Activated T-cell treated with anti-CD3 and anti-CD28 coated beads, Interleukin-2, amount 50 U/mL, for 24 hours (primary cell): ENCODE data around the gene CCDC83.

Experiments used
- DNase-seq: peaks from one replicate; pipeline ENCODE4 v3.0.0-alpha.2; 2020
- H3K27ac Mint-ChIP-seq: 2 replicates; pipeline ENCODE4 v1.8.0; 2020; ENCODE audit warnings: mild to moderate bottlenecking, mixed read lengths
- H3K27me3 Mint-ChIP-seq: 2 replicates; pipeline ENCODE4 v1.8.0; 2020; ENCODE audit warnings: mixed read lengths
- H3K36me3 Mint-ChIP-seq: 2 replicates; pipeline ENCODE4 v1.8.0; 2020; ENCODE audit warnings: low read depth, mixed read lengths
- H3K4me1 Mint-ChIP-seq: 2 replicates; pipeline ENCODE4 v1.8.0; 2020; ENCODE audit warnings: low read depth, mixed read lengths
- H3K4me3 Mint-ChIP-seq: 2 replicates; pipeline ENCODE4 v1.8.0; 2020; ENCODE audit warnings: mild to moderate bottlenecking, moderate library complexity, mixed read lengths
- H3K9me3 Mint-ChIP-seq: 2 replicates; pipeline ENCODE4 v1.8.0; 2020; ENCODE audit warnings: mixed read lengths

The CCDC83 gene

GRCh38 chr11:85855341-85855656 lies at the start of gene CCDC83:
TSS of gene CCDC83 (plus strand) at chr11:85855383. CDS start at chr11:85865124, 9,741 bp downstream.
- Mint-ChIP-seq H3K9me3 (peaks cover 3% of the 10 kb centered on the region), H3K27me3 (no peaks in the 10 kb centered on the region), H3K36me3 (peaks cover 13% of the 10 kb centered on the region), H3K27ac (peak within 1 kb of the TSS; percentile 95), H3K4me3 (peak within 1 kb of the TSS; percentile 86), H3K4me1 (peaks cover 16% of the 10 kb centered on the region)
- no peak for DNase-seq

GRCh38 chr11:85805387-85805786 lies 49.8 kb upstream of the CCDC83 start:
- Mint-ChIP-seq H3K36me3 (no peaks in the 10 kb centered on the region), H3K4me3 (no peak overlapping the region), H3K9me3 (no peaks in the 10 kb centered on the region), H3K27ac (no peak overlapping the region), H3K4me1 (peaks cover 49% of the 10 kb centered on the region), H3K27me3 (no peaks in the 10 kb centered on the region)
- no peak for DNase-seq

GRCh38 chr11:85806016-85806415 lies 49.2 kb upstream of the CCDC83 start:
- peaks cover 46% of the 10 kb centered on the region for H3K4me1 Mint-ChIP-seq
- no peak overlapping the region for H3K27ac Mint-ChIP-seq
- no peaks in the 10 kb centered on the region for H3K27me3 Mint-ChIP-seq
- DNase-seq, result no peak
- H3K36me3 Mint-ChIP-seq, result no peaks in the 10 kb centered on the region
- no peaks in the 10 kb centered on the region for H3K9me3 Mint-ChIP-seq
- no peak overlapping the region for H3K4me3 Mint-ChIP-seq

DNA sequence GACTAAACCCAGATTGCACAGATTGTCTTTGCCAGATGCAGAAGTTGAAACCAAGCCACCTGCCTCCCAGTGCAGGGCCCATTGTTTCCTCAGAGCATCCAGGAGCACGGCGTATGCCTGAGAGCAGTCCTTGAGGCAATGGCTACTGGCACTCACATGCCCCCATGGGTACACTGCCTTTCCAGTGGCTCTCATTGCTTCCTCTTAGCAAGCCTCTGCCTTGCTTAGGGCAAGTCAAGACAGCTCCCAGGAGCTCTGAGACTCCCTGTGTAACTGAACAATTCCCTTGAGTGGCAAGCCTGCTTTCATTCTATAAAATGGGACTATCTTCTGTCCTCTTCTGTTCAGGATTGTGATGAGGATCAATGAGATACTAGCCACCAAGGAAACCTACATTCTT lies 48.3 kb upstream of the CCDC83 start:
- H3K4me1 Mint-ChIP-seq, result peaks cover 47% of the 10 kb centered on the region
- no peak overlapping the region for H3K27ac Mint-ChIP-seq
- H3K9me3 Mint-ChIP-seq, result no peaks in the 10 kb centered on the region
- H3K27me3 Mint-ChIP-seq, result no peaks in the 10 kb centered on the region
- no peaks in the 10 kb centered on the region for H3K36me3 Mint-ChIP-seq
- H3K4me3 Mint-ChIP-seq, result no peak overlapping the region
- no peak for DNase-seq

- H3K27ac Mint-ChIP-seq, result peak overlapping the region; percentile 79
- H3K27me3 Mint-ChIP-seq, result no peaks in the 10 kb centered on the region
- H3K4me3 Mint-ChIP-seq, result peak overlapping the region; percentile 81
- no peaks in the 10 kb centered on the region for H3K36me3 Mint-ChIP-seq
- no peak for DNase-seq
- H3K9me3 Mint-ChIP-seq, result no peaks in the 10 kb centered on the region
- peaks cover 42% of the 10 kb centered on the region for H3K4me1 Mint-ChIP-seq
Measured at GRCh38 chr11:85809191-85809590, 46.0 kb upstream of the CCDC83 start.

GRCh38 chr11:85809863-85810262 lies 45.3 kb upstream of the CCDC83 start:
- H3K27ac Mint-ChIP-seq, result peak overlapping the region; percentile 79
- peak; percentile 47 for DNase-seq
- peaks cover 44% of the 10 kb centered on the region for H3K4me1 Mint-ChIP-seq
- H3K9me3 Mint-ChIP-seq, result no peaks in the 10 kb centered on the region
- H3K4me3 Mint-ChIP-seq, result peak overlapping the region; percentile 81
- H3K27me3 Mint-ChIP-seq, result no peaks in the 10 kb centered on the region
- H3K36me3 Mint-ChIP-seq, result no peaks in the 10 kb centered on the region

GRCh38 chr11:85810521-85810870 lies 44.7 kb upstream of the CCDC83 start:
- Mint-ChIP-seq H3K9me3 (no peaks in the 10 kb centered on the region), H3K27me3 (no peaks in the 10 kb centered on the region), H3K27ac (peak overlapping the region; percentile 79), H3K4me1 (peaks cover 47% of the 10 kb centered on the region), H3K36me3 (no peaks in the 10 kb centered on the region), H3K4me3 (peak overlapping the region; percentile 81)
- DNase-seq, result no peak

GRCh38 chr11:85810871-85811611 lies 44.1 kb upstream of the CCDC83 start, which contains the start of gene SYTL2:
TSS of gene SYTL2 (minus strand) at chr11:85811141. CDS start at chr11:85757725, 53,416 bp downstream.
- no peaks in the 10 kb centered on the region for H3K36me3 Mint-ChIP-seq
- H3K27ac Mint-ChIP-seq, result peak within 1 kb of the TSS; percentile 79
- no peaks in the 10 kb centered on the region for H3K27me3 Mint-ChIP-seq
- H3K4me3 Mint-ChIP-seq, result peak within 1 kb of the TSS; percentile 81
- DNase-seq, result peak; percentile 87
- H3K4me1 Mint-ChIP-seq, result peaks cover 45% of the 10 kb centered on the region
- no peaks in the 10 kb centered on the region for H3K9me3 Mint-ChIP-seq

DNA sequence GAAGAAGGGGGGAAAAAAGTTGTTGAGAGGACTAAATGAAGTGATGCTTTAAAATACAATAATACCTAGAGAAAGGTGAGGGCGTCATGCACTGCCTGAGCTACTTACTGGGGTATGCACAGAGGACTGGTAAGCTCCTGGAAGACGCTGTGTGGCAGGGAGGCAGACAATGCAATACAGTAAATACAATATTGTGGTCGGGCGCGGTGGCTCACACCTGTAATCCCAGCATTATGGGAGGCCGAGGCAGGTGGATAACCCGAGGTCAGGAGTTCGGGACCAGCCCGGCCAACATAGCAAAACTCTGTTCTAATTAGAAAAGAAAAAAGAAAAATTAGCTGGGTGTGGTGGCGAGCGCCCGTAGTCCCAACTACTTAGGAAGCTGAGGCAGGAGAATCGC lies 43.6 kb upstream of the CCDC83 start:
- Mint-ChIP-seq H3K4me1 (peaks cover 40% of the 10 kb centered on the region), H3K27me3 (no peaks in the 10 kb centered on the region), H3K36me3 (no peaks in the 10 kb centered on the region), H3K9me3 (no peaks in the 10 kb centered on the region), H3K27ac (peak overlapping the region; percentile 76), H3K4me3 (peak overlapping the region; percentile 81)
- DNase-seq, result no peak

DNA sequence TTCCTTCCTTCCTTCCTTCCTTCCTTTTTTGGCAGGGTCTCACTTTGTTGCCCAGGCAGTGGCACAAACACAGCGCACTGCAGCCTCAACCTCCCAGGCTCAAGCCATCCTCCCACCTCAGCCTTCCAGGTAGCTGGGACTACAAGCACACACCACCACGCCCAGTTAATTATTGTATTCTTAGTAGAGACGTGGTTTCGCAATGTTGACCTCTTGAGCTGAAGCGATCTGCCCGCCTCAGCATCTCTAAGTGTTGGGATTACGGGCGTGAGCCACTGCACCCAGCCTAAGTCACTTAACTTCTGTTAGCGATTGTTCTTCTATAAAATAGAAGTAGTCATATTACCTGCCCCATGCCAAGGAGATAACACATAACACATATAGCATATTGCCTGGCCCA lies 41.5 kb upstream of the CCDC83 start:
- no peaks in the 10 kb centered on the region for H3K36me3 Mint-ChIP-seq
- no peak overlapping the region for H3K27ac Mint-ChIP-seq
- no peak for DNase-seq
- peaks cover 33% of the 10 kb centered on the region for H3K4me1 Mint-ChIP-seq
- H3K27me3 Mint-ChIP-seq, result no peaks in the 10 kb centered on the region
- H3K4me3 Mint-ChIP-seq, result no peak overlapping the region
- no peaks in the 10 kb centered on the region for H3K9me3 Mint-ChIP-seq

GRCh38 chr11:85815186-85815931 lies 39.8 kb upstream of the CCDC83 start:
- Mint-ChIP-seq H3K36me3 (no peaks in the 10 kb centered on the region), H3K4me1 (peaks cover 17% of the 10 kb centered on the region), H3K4me3 (no peak overlapping the region), H3K27ac (no peak overlapping the region), H3K9me3 (no peaks in the 10 kb centered on the region), H3K27me3 (no peaks in the 10 kb centered on the region)
- DNase-seq, result no peak

GRCh38 chr11:85819441-85819840 lies 35.7 kb upstream of the CCDC83 start:
- H3K4me1 Mint-ChIP-seq, result peaks cover 40% of the 10 kb centered on the region
- DNase-seq, result no peak
- no peaks in the 10 kb centered on the region for H3K36me3 Mint-ChIP-seq
- H3K4me3 Mint-ChIP-seq, result no peak overlapping the region
- H3K27me3 Mint-ChIP-seq, result no peaks in the 10 kb centered on the region
- no peak overlapping the region for H3K27ac Mint-ChIP-seq
- no peaks in the 10 kb centered on the region for H3K9me3 Mint-ChIP-seq

DNA sequence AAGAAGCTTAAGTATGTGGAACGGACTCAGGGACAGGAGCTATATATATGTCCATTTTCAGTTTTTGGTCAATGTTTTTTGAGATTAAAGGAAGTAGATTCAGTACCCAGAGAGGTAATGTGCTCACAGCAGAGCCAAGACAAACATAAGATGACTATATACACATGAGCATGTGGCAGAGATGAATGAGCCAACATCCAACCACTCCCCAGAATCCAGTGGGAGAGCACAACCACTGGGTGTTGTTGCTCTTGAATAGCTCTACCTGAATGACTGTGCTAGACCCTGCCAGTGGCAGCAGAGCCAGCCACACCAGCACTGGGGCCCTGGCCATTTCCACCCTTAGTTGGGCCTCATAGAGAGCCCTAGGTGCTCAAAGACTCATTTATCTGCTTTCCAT lies 33.5 kb upstream of the CCDC83 start:
- DNase-seq, result no peak
- H3K4me1 Mint-ChIP-seq, result peaks cover 52% of the 10 kb centered on the region
- H3K4me3 Mint-ChIP-seq, result no peak overlapping the region
- H3K27ac Mint-ChIP-seq, result no peak overlapping the region
- no peaks in the 10 kb centered on the region for H3K9me3 Mint-ChIP-seq
- H3K36me3 Mint-ChIP-seq, result no peaks in the 10 kb centered on the region
- H3K27me3 Mint-ChIP-seq, result no peaks in the 10 kb centered on the region

GRCh38 chr11:85822814-85823213 lies 32.4 kb upstream of the CCDC83 start:
- Mint-ChIP-seq H3K4me3 (no peak overlapping the region), H3K4me1 (peaks cover 64% of the 10 kb centered on the region), H3K36me3 (no peaks in the 10 kb centered on the region), H3K27me3 (no peaks in the 10 kb centered on the region), H3K9me3 (no peaks in the 10 kb centered on the region), H3K27ac (no peak overlapping the region)
- DNase-seq, result no peak

- H3K4me3 Mint-ChIP-seq, result no peak overlapping the region
- H3K36me3 Mint-ChIP-seq, result no peaks in the 10 kb centered on the region
- H3K27ac Mint-ChIP-seq, result peak overlapping the region; percentile 10
- H3K4me1 Mint-ChIP-seq, result peaks cover 73% of the 10 kb centered on the region
- no peaks in the 10 kb centered on the region for H3K9me3 Mint-ChIP-seq
- peak; percentile 51 for DNase-seq
- H3K27me3 Mint-ChIP-seq, result no peaks in the 10 kb centered on the region
Measured at GRCh38 chr11:85823816-85824215, 31.4 kb upstream of the CCDC83 start.
